ENCODE measurements around the gene CIC.

- TF ChIP-seq POLR2A (IDR thresholded peaks at IDR 0.05) (no peak), CTCF (IDR thresholded peaks at IDR 0.05) (no peak)
These were observed 28.0 kb downstream of the CIC start for GRCh38 chr19:42297039-42297438.

Data from tibial nerve (tissue), 3 donors.